ENCODE results near the gene HAND1.

Gene HAND1

DNA sequence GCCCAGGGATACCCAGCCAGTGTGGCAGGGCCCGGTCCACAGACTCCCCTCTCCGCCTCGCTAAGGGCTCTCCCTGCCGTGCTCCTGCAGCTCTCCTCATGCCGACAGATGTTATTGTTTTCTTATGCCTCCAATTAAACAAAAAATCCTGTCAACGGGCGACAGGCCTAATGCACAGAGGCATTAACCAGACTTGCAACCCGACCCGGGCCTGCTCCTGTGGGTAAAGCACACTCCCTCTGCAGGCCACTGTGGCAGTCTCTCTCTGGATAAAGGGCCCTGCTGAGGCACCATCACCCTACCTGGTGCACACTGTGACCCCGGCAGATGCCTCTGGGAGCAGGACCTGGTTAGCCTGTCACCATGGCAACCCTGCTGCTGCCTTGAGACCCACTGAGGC, 27.5 kb upstream of the HAND1 start:
- no peak for DNase-seq (ENCODE audit: low spot score)

DNA sequence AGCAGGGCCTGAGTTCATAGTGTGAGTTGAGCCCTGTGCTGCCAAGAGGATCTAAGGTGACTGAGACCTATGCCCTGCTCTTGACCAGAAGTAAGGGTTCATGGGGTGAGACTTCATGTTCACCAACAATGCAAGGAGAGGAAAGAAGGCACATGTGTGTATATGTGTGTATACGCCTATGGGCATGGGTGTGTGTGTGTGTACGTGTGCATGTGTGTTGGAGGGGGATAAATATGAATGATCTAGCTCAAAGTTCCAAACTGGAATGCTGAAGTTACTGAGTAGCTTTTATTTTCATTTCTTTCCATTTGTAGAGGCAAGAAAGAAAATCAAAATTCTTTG, 25.6 kb upstream of the HAND1 start:
- no peak for DNase-seq (ENCODE audit: low spot score)

DNA sequence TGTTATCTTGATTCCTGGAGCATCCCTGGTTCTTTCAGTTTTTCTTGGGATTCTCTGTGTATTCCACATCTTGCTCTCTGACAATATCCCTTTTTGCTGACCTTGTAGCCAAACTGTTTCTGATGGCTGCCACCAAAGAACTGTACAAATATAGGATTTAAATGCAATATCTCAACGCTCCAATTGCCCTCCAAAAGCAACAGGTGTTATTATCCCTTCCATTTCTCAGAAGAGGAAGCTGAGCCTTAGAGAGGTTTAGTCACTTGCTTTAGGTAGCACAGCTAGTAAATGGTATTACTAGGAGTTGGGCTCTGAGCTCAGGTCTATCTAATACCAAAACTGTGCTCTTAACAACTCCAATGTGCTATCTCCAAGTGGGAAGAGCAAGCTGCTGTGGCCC, 24.2 kb upstream of the HAND1 start:
- DNase-seq (ENCODE audit: low spot score): no peak

DNA sequence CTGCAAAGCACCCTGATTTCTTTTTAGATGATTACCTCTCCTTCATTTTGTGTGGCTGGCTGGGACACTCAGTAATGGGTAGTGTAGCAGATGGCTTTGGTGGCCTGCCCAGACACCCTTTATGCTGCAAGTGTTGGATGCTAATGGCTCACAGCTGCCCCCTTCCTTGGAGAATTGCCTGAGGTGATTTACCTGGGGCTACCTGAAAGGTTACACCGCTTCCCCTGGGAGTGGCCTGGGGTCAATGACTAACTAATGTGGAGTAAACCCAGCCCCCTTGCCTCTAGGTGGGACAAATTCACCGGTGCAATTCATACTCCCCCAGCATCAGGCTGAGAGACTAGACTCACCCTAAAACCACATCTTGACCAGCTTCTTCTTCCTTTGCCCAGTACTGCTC, 23.5 kb upstream of the HAND1 start:
- no peak for DNase-seq (ENCODE audit: low spot score)

- no peak for DNase-seq (ENCODE audit: low spot score)
Observed at GRCh38 chr5:154498994-154499393, 21.0 kb upstream of the HAND1 start.

DNA sequence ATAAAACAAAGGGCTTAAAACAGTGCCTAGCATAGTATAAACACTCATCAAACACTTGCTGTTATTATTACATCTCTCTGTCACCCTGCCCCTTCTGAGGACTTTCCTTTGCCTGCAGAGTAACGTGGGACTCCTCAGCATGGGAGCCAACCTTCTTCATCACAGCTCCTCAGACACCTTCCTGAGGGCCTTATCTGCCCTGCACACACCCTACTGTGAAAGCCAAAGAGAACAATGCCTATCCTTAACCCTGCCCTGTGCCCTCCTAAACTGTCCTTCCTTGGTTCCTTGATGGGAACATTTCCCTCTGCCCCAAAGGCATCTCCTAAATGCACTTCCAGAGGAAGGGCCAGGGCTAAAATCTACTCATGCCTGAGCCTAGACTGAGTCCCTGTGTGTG, 20.6 kb upstream of the HAND1 start:
- DNase-seq (ENCODE audit: low spot score): no peak

- DNase-seq (ENCODE audit: low spot score): no peak
Observed at GRCh38 chr5:154494036-154494435, 16.0 kb upstream of the HAND1 start.

DNA sequence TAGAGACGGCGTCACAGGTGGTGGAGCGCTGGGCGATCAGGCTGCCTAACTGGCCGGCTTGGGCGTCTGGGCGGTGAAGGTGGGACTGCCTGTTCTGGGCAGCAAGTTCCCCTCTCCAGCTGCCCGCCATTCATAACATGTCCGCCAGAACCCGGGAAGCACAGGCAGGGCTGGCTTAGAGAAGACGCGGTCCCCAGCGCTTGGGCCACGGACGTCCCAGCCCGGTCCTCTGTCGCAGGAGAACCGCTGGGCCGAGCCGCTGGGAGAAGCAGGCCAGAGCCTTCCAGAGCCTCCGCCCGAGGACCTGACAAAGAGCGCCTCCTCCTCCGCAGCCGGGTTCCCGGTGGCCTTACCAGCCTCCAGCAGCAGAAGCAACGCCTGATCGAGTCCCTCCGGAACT, 15.2 kb upstream of the HAND1 start:
- no peak for DNase-seq (ENCODE audit: low spot score)

DNA sequence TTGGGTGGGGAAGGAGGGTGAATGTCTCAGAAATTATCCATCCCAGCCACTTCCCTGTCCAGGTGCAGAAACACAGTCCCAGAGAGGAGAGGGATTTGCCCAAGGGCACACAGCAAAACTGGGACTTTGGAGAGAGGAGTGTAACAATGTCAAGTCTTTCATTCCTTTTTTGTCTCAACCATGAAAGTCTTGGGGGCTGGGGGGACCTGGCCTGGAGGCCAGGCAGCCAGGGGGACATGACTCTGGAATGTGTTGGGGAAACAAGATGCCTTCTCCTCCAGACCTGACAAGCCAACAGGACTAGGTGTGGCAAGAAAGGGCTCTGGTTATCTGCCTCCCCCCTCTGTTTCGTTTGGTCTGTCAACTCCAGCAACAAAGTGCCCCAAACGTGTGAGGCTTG, 13.9 kb upstream of the HAND1 start:
- DNase-seq (ENCODE audit: low spot score): no peak

DNA sequence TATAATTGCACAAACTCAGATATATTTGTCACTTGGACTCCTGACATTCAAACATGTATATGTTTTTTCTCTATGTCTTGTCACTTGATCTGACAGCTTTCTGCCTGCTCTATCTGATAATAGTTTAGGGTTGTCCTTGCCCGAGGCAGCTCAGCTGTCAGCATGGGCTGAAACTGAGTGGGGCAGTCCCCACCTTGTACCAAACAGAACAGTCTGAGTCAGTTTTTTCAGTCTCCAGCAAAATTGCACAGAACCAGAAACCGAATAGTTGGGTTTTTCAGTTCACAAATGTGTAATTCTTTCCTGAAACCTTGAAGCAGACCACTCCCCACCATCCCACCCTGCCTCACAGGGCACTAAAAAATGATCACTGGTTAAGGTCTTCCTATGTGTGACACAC, 9.5 kb upstream of the HAND1 start:
- DNase-seq (ENCODE audit: low spot score): no peak

GRCh38 chr5:154486427-154486866, 8.4 kb upstream of the HAND1 start:
- no peak for DNase-seq (ENCODE audit: low spot score)

GRCh38 chr5:154485850-154486426, 7.9 kb upstream of the HAND1 start:
- no peak for DNase-seq (ENCODE audit: low spot score)

DNA sequence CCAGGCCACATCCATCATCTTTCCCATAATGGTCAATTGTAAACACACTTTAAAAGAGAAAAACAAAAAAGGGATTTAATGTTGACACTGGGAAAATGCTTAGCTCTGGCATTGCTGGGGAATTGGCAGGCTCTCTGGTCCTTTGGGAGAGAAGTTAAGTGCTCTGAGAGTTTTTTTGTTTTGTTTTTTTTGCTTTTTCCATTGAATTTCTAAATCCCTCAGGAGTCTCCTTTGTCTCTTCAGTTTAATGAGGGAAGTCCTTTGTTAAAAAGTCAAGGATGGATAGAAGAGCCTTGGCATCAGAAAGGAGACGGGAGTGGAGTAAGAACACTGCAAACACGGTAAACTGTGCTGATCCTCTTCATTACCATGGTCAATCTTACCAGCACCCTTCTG, 7.1 kb upstream of the HAND1 start:
- no peak for DNase-seq (ENCODE audit: low spot score)

- DNase-seq (ENCODE audit: low spot score): no peak
Observed at GRCh38 chr5:154484393-154485095, 6.5 kb upstream of the HAND1 start.

DNA sequence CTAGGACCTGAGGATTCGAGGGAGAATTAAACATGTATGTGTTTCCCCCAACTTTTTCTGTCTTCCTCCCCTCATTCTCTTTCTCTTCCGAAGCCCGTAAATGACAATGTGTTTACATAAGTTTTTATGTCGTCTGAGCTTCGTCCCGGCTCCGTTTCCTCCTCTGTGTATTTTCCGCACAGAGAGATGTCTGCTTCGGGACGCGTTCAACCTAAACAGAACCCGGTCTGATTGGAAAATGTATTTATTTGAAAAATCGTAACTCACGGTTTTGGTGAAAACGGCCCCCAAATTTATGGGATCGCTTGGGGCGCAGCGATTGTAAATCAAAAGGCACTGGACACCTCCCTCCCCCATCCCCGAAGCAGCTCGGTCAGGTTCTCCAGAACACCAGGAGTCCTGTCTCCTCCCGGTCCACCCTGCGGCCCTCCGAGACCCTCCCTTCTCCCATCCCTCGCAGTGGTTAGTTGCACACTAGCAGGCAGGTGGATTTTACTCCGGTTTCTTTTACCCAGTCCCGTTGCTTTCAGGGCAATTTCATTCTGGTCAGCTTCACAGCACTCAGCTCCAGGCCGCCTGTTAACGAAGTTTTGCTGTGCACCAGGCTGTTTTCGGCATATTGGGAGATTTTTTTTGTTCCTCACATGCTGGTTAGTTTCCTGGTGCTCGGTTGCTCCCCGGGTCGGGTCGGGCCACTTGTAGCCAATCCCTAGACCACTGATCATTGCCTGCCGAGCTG, 5.8 kb upstream of the HAND1 start:
- DNase-seq (ENCODE audit: low spot score): no peak

DNA sequence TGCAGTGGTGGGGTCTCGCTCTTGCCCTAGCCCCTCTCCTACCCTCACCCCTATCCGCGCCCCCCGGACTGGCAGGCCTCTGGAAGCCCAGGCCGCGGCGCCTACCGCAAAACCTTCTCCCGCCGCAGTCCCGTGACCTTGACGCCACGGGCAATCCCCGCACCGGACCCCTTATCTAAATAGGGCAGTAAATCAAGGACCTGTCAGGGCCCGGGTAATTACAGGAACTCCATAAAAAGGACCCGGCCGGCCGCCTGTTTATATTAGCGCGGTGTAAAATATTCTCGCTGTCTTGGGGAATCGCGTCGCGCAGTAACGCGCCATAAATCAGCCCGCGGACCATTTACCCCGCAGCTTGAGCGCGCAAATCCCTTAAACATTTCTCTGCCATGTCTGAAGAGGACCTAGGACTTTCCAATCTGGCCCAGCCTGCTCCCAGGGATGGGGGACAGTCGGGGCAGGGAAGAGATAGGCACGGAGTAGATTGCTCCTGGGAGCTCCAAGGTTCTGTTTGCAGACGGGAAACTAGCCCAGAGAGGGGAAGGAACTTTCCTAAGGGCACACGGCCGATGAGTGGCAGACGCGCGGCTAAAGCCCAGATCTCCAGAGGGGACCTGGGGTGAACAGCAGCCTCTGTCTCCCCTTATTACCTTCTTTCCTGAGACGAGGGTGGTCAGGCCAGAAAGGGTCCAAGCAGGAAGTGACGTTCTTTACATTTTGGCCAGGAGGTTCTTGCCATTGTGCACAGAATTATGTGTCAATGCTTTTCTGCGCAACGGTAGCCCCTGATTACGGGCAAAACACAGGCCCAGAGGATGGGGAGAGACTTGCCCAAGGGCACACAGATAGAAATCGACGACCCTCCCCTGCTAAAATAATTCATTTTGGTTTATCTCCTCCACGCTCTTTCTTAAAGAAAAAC, 4.8 kb upstream of the HAND1 start:
- DNase-seq (ENCODE audit: low spot score): no peak

DNA sequence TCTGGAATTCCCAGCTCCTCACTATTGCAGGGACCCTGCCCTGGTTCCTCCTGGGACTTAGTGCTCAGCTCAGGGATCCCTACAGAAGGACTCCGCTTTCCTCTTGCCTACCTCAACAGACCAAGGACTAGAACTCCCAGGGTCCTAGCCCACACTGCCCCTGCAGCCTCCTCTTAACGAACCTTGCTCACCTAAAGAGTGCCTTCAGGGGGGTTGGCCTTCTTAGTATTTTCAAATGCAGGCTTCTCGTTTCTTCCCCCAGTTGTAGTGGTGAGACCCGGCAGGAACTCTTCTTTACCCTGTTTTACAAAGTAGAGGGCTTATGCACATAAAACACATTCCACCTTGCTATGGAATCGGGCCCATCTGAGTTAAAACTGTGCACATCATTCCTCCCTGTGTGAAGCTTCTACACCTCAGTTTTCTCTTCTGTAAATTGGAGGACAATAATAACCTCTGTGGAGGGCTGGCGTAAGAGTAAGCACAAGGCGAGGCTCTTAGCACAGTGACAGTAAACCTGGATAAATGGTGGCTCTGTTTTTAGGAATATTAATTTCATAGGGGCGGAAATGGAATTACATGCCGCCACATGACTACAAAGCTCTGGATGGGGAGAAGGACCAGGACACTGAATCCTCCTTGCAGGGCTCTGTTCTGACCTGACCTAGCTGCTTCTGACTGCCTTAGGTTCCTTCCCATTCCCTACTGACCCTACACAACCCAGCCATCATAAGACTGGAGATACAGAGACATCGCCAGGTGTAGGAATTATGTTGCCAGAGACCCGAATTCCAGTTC, 3.8 kb upstream of the HAND1 start:
- DNase-seq (ENCODE audit: low spot score): no peak

GRCh38 chr5:154480847-154481246, 2.8 kb upstream of the HAND1 start:
- no peak for DNase-seq (ENCODE audit: low spot score)

GRCh38 chr5:154479944-154480750, 2.1 kb upstream of the HAND1 start:
- no peak for DNase-seq (ENCODE audit: low spot score)

GRCh38 chr5:154479160-154479943, 1.3 kb upstream of the HAND1 start:
- no peak for DNase-seq (ENCODE audit: low spot score)
